Prostate gland (tissue), 2 donors: ENCODE data around the gene KCNN4.

ENCODE experiments used
- CTCF ChIP-seq, 4 experiments: fragments of 200-600 bp in 2 of 4; fragments of 450-650 bp in 2 of 4; sonication (generic) in 2 of 4; IDR thresholded peaks; 1 replicate in 3 of 4; 2 replicates in 1 of 4; pipeline ENCODE4 v1.5.1; 2016 to 2019; ENCODE audit warnings: antibody characterized with exemption in 4 of 4, mild to moderate bottlenecking in 2 of 4, moderate library complexity in 2 of 4
- POLR2AphosphoS5 ChIP-seq: sonication (generic); formaldehyde crosslinking; IDR thresholded peaks from one replicate; pipeline ENCODE4 v1.6.1; 2017; ENCODE audit warnings: antibody characterized with exemption

- TF ChIP-seq POLR2AphosphoS5: no peak
- TF ChIP-seq CTCF (IDR thresholded peaks at IDR 0.05): no peak
These were observed 55.9 kb downstream of the KCNN4 start for GRCh38 chr19:43724896-43725295.
